Calu3 (cell line): ENCODE measurements around the gene PLEKHA7. TPM values are rescaled to one million over a fixed set of nuclear protein-coding genes. Genes with fewer than 3 reads are reported as not detected.

Experiments used
- BruUV-seq: library from RNA; stranded (reverse); fragments of 400-500 nt; replicated peaks from 2 replicates; lab custom pipeline; 2021; lab: Mats Ljungman, UMichigan
- CTCF ChIA-PET: fragments of 300-600 bp; sonication (Branson Sonifier 250); formaldehyde crosslinking; loops from one replicate; lab custom pipeline; 2022; ENCODE audit warnings: antibody characterized with exemption; lab: Charles Lee
- DNase-seq: peaks from one replicate; pipeline ENCODE4 v3.0.0; 2022
- H3K27ac Mint-ChIP-seq: one replicate; pipeline ENCODE4 v1.8.0; 2022; ENCODE audit warnings: mixed read lengths; ENCODE audit not compliant: unreplicated experiment
- H3K27me3 Mint-ChIP-seq: one replicate; pipeline ENCODE4 v1.8.0; 2022; ENCODE audit warnings: mixed read lengths; ENCODE audit not compliant: unreplicated experiment
- H3K36me3 Mint-ChIP-seq: one replicate; pipeline ENCODE4 v1.8.0; 2022; ENCODE audit warnings: mild to moderate bottlenecking, moderate library complexity, mixed read lengths; ENCODE audit not compliant: insufficient read depth, unreplicated experiment
- H3K4me1 Mint-ChIP-seq: one replicate; pipeline ENCODE4 v1.8.0; 2022; ENCODE audit warnings: mild to moderate bottlenecking, low read depth, mixed read lengths; ENCODE audit not compliant: unreplicated experiment
- H3K4me3 Mint-ChIP-seq: one replicate; pipeline ENCODE4 v1.8.0; 2022; ENCODE audit warnings: mild to moderate bottlenecking, low read depth, moderate library complexity, mixed read lengths; ENCODE audit not compliant: unreplicated experiment
- H3K9me3 Mint-ChIP-seq: one replicate; pipeline ENCODE4 v1.8.0; 2022; ENCODE audit warnings: low read depth, mixed read lengths; ENCODE audit not compliant: unreplicated experiment
- intact Hi-C: fragments of 100-400 bp; cut with micrococcal nuclease; formaldehyde crosslinking; loops from one replicate; pipeline ENCODE4 v1.10.0; 2022; ENCODE audit not compliant: unreplicated experiment
- total RNA-seq: library from RNA; stranded (reverse); gene quantifications from 2 replicates; pipeline ENCODE4 v1.2.3, GENCODE V29; 2022
- TF ChIP-seq, protein P1 (sequence below): fragments of 200-600 bp; IDR thresholded peaks from one replicate; pipeline ENCODE4 v1.8.0; 2022; ENCODE audit warnings: antibody characterized with exemption; ENCODE audit not compliant: unreplicated experiment

PLEKHA7 gene
- total RNA-seq, 1 experiment from 2014 or later, result 138 TPM

GRCh38 chr11:16817351-16817750 lies 196.9 kb downstream of the PLEKHA7 start:
- CTCF ChIA-PET, result interaction anchor here (0.6 kb wide), 1 partner anchor 357 kb away, joined by 4 read pairs; no protein-coding TSS in a partner anchor
- TF ChIP-seq, protein P1, sequence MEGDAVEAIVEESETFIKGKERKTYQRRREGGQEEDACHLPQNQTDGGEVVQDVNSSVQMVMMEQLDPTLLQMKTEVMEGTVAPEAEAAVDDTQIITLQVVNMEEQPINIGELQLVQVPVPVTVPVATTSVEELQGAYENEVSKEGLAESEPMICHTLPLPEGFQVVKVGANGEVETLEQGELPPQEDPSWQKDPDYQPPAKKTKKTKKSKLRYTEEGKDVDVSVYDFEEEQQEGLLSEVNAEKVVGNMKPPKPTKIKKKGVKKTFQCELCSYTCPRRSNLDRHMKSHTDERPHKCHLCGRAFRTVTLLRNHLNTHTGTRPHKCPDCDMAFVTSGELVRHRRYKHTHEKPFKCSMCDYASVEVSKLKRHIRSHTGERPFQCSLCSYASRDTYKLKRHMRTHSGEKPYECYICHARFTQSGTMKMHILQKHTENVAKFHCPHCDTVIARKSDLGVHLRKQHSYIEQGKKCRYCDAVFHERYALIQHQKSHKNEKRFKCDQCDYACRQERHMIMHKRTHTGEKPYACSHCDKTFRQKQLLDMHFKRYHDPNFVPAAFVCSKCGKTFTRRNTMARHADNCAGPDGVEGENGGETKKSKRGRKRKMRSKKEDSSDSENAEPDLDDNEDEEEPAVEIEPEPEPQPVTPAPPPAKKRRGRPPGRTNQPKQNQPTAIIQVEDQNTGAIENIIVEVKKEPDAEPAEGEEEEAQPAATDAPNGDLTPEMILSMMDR, result no peak
- peaks cover 46% of the 10 kb centered on the region for H3K4me1 Mint-ChIP-seq

DNA sequence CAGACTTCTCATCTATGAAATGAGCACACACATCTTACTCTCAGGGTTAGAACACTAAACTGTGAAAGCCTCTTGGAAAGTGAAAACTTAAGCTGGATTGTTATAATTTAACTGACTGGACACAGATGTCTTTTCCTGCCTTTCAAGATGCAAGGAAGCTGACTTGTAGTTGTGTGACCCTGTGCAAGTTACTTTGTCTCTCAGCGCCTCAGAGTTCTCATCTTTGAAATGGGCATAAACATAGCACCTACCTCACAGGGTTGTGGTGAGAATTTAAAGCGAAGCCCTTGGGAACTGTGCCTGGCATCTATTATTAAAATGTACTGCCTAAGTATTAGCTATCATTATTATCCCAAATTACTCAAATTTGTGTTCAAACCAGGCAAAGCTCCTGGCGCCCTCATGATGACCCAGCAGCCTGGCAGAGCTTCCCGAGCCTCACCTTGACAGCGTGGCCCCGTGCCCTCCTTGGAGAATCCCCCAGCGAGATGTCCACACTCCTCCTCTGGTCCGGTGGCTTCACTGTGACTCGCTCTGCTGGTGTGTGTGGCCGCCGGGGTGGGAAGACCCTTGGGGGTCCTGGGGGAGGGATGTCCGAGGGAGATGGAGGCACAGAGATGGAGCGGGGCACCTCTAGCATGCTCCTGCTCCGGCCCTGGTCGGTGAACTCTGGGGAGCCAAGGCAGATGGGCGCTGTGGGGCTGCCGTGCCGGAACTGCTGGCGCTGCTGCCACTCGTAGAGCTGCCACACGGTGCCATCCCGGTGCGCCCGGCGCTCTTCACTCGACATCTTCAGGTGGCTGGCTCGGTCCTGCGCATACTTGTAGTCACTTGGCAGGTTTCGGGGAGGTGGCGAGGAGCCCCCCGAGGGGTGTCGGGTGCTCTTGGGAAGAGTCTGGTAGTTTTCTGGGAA lies 197.6 kb downstream of the PLEKHA7 start:
- TF ChIP-seq, protein P1, result no peak
- BruUV-seq, result no TSS peak
- Mint-ChIP-seq H3K4me3 (no peak overlapping the region), H3K4me1 (peaks cover 39% of the 10 kb centered on the region), H3K9me3 (no peaks in the 10 kb centered on the region), H3K27ac (no peak overlapping the region), H3K27me3 (no peaks in the 10 kb centered on the region), H3K36me3 (peaks cover 50% of the 10 kb centered on the region)
- intact Hi-C loops, result no loop called here
- no peak for DNase-seq
- CTCF ChIA-PET, result no interaction called here

More at GRCh38 chr11:16817351-16817750, 196.9 kb downstream of the PLEKHA7 start:
- Mint-ChIP-seq H3K27ac (peak overlapping the region; percentile 28), H3K4me3 (no peak overlapping the region), H3K36me3 (peaks cover 49% of the 10 kb centered on the region), H3K27me3 (no peaks in the 10 kb centered on the region), H3K9me3 (no peaks in the 10 kb centered on the region)
- DNase-seq, result no peak
- no TSS peak for BruUV-seq
- intact Hi-C loops, result no loop called here

GRCh38 chr11:16815047-16815767 lies 199.0 kb downstream of the PLEKHA7 start:
- DNase-seq, result no peak
- peaks cover 35% of the 10 kb centered on the region for H3K4me1 Mint-ChIP-seq
- H3K9me3 Mint-ChIP-seq, result no peaks in the 10 kb centered on the region
- H3K27ac Mint-ChIP-seq, result no peak overlapping the region
- no peaks in the 10 kb centered on the region for H3K27me3 Mint-ChIP-seq
- H3K4me3 Mint-ChIP-seq, result no peak overlapping the region
- CTCF ChIA-PET, result no interaction called here
- intact Hi-C loops, result no loop called here
- peaks cover 50% of the 10 kb centered on the region for H3K36me3 Mint-ChIP-seq
- TF ChIP-seq, protein P1, result no peak
- BruUV-seq, result no TSS peak

DNA sequence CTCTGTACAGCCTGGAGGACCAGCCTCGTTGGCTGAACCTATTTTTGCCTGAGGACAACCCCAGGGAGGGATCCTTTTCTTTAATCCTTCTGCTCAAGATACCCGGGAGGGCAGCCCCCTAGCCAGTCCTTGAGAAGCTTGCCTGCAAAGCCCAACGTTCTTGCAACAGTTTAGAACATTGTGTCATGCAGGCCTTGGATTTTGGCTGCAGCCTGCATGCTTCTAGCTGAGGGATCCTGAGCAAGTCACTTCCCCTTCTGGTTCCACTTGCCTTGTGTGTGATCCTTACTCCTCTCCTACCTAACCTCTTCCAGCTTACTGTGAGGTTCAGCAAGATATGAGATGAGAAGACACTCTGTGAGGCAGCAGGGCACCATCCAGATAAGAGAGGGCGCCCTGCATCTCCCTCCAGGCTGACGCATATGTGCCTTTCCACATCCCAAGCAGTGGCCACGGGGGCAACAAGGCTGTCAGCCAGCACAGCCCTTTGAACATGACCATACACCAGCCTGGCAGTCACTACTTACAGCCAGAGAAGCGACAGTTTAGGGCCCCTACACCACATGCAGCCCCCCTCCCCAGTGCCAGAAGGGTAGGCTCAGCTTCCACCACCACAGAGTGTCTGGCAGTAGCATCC lies 199.7 kb downstream of the PLEKHA7 start:
- no peak for DNase-seq
- CTCF ChIA-PET, result no interaction called here
- Mint-ChIP-seq H3K27ac (no peak overlapping the region), H3K4me3 (no peak overlapping the region), H3K36me3 (peaks cover 56% of the 10 kb centered on the region), H3K9me3 (no peaks in the 10 kb centered on the region), H3K27me3 (no peaks in the 10 kb centered on the region), H3K4me1 (peaks cover 31% of the 10 kb centered on the region)
- intact Hi-C loops, result no loop called here
- BruUV-seq, result no TSS peak
- TF ChIP-seq, protein P1, result no peak
